Measurements from ENCODE around the gene PSMD6. TPM values are rescaled to one million over a fixed set of nuclear protein-coding genes. Genes with fewer than 3 reads are reported as not detected.

PSMD6 gene
- total RNA-seq, 4 donors from 2014 or later = 54.6 to 82.3 (median 68.0) TPM

- no peak for DNase-seq (ENCODE audit: low spot score in 2 of 2)
- H3K27me3 ChIP-seq = no peaks in the 10 kb centered on the region
- peaks cover 63% of the 10 kb centered on the region for H3K4me1 ChIP-seq
- WGBS = 89% methylated on average over 1 of the region's 1 CpG
- H3K9me3 ChIP-seq = no peaks in the 10 kb centered on the region
- H3K27ac ChIP-seq = no peak overlapping the region
- TF ChIP-seq EP300 (IDR thresholded peaks at IDR 0.05) = no peak
- no peak for TF ChIP-seq POLR2A (IDR thresholded peaks at IDR 0.05)
- no peak for TF ChIP-seq POLR2AphosphoS5 (IDR thresholded peaks at IDR 0.05)
- TF ChIP-seq CTCF (IDR thresholded peaks at IDR 0.05) = no peak
- no peaks in the 10 kb centered on the region for H3K36me3 ChIP-seq
- no peak overlapping the region for H3K4me3 ChIP-seq
Measured at GRCh38 chr3:63966871-63967270, 56.4 kb downstream of the PSMD6 start.

- Histone ChIP-seq H3K27me3 (no peaks in the 10 kb centered on the region), H3K4me3 (no peak overlapping the region), H3K4me1 (peaks cover 64% of the 10 kb centered on the region), H3K9me3 (no peaks in the 10 kb centered on the region), H3K27ac (no peak overlapping the region), H3K36me3 (no peaks in the 10 kb centered on the region)
- DNase-seq (ENCODE audit: low spot score in 2 of 2) = no peak
- 63% methylated on average over 4 of the region's 4 CpGs for WGBS
- TF ChIP-seq POLR2AphosphoS5 (IDR thresholded peaks at IDR 0.05) (no peak), CTCF (IDR thresholded peaks at IDR 0.05) (no peak), EP300 (IDR thresholded peaks at IDR 0.05) (no peak), POLR2A (IDR thresholded peaks at IDR 0.05) (no peak)
Measured at GRCh38 chr3:63966007-63966406, 57.3 kb downstream of the PSMD6 start.

GRCh38 chr3:63964681-63965485 is 58.4 kb downstream of the PSMD6 start:
- Histone ChIP-seq H3K36me3 (no peaks in the 10 kb centered on the region), H3K4me3 (no peak overlapping the region), H3K27ac (peak overlapping the region; percentile 2), H3K27me3 (no peaks in the 10 kb centered on the region), H3K9me3 (no peaks in the 10 kb centered on the region), H3K4me1 (peaks cover 66% of the 10 kb centered on the region)
- WGBS = 53% methylated on average over 6 of the region's 6 CpGs
- DNase-seq (ENCODE audit: low spot score in 2 of 2) = no peak
- TF ChIP-seq POLR2AphosphoS5 (IDR thresholded peaks at IDR 0.05) = no peak

GRCh38 chr3:63963496-63963895 is 59.8 kb downstream of the PSMD6 start:
- Histone ChIP-seq H3K9me3 (no peaks in the 10 kb centered on the region), H3K4me3 (no peak overlapping the region), H3K36me3 (no peaks in the 10 kb centered on the region), H3K27me3 (no peaks in the 10 kb centered on the region), H3K4me1 (peaks cover 56% of the 10 kb centered on the region), H3K27ac (no peak overlapping the region)
- TF ChIP-seq CTCF (IDR thresholded peaks at IDR 0.05) (no peak), POLR2A (IDR thresholded peaks at IDR 0.05) (no peak), EP300 (IDR thresholded peaks at IDR 0.05) (no peak), POLR2AphosphoS5 (IDR thresholded peaks at IDR 0.05) (no peak)
- 97% methylated on average over 1 of the region's 1 CpG for WGBS
- DNase-seq (ENCODE audit: low spot score in 2 of 2) = no peak

- H3K4me1 ChIP-seq = peaks cover 40% of the 10 kb centered on the region
- DNase-seq (ENCODE audit: low spot score in 2 of 2) = no peak
- 22% methylated on average over 2 of the region's 2 CpGs for WGBS
- H3K27ac ChIP-seq = no peak overlapping the region
- TF ChIP-seq CTCF (IDR thresholded peaks at IDR 0.05) (peak; percentile 56 to 62), EP300 (IDR thresholded peaks at IDR 0.05) (no peak), POLR2AphosphoS5 (IDR thresholded peaks at IDR 0.05) (no peak), POLR2A (IDR thresholded peaks at IDR 0.05) (no peak)
- H3K9me3 ChIP-seq = no peaks in the 10 kb centered on the region
- no peak overlapping the region for H3K4me3 ChIP-seq
- H3K27me3 ChIP-seq = no peaks in the 10 kb centered on the region
- H3K36me3 ChIP-seq = no peaks in the 10 kb centered on the region
Measured at GRCh38 chr3:63961891-63962290, 61.4 kb downstream of the PSMD6 start.

Other genes with a start within 250 kb of the PSMD6 start
- not detected for gene C3orf49, start 204.2 kb downstream of the PSMD6 start, total RNA-seq
- gene THOC7, start 159.7 kb downstream of the PSMD6 start, total RNA-seq = 10 to 100 TPM; 28.0 to 48.8 (median 40.1) TPM
- gene ATXN7, start 159.6 kb downstream of the PSMD6 start, total RNA-seq = 100 to 1,000 TPM in 1 of 4 donors, 10 to 100 TPM in 3; 22.9 to 101 (median 44.2) TPM
- gene SCAANT1, start 111.1 kb downstream of the PSMD6 start, total RNA-seq = not detected
- gene PRICKLE2, start 202.0 kb upstream of the PSMD6 start, total RNA-seq = 10 to 100 TPM in 3 of 4 donors, 1 to 10 TPM in 1; 6.7 to 14.5 (median 11.9) TPM